KMS-11 (cell line): ENCODE data around the gene ATRN.

Experiments used
- H2AFZ ChIP-seq: fragments of 200-600 bp; sonication (generic); 2 replicates; pipeline ENCODE4 v1.6.1; 2016; ENCODE audit warnings: antibody characterized with exemption, mixed run types, low read depth
- H3K27ac ChIP-seq: fragments of 200-600 bp; sonication (generic); 2 replicates; pipeline ENCODE4 v1.6.1; 2016; ENCODE audit warnings: mild to moderate bottlenecking, mixed run types
- H3K27me3 ChIP-seq: fragments of 200-600 bp; sonication (generic); 2 replicates; pipeline ENCODE4 v1.6.1; 2017; ENCODE audit warnings: mild to moderate bottlenecking, low read depth, mixed run types, moderate library complexity; ENCODE audit not compliant: insufficient read depth
- H3K36me3 ChIP-seq: fragments of 200-600 bp; sonication (generic); 2 replicates; pipeline ENCODE4 v1.6.1; 2017; ENCODE audit warnings: mild to moderate bottlenecking, mixed run types; ENCODE audit not compliant: insufficient read depth
- H3K4me1 ChIP-seq: fragments of 200-600 bp; sonication (generic); 2 replicates; pipeline ENCODE4 v1.6.1; 2016; ENCODE audit warnings: mild to moderate bottlenecking, low read depth, mixed run types; ENCODE audit not compliant: poor library complexity, severe bottlenecking
- H3K4me2 ChIP-seq: fragments of 200-600 bp; sonication (generic); 2 replicates; pipeline ENCODE4 v1.7.0; 2016; ENCODE audit warnings: mild to moderate bottlenecking, mixed run types
- H3K4me3 ChIP-seq: fragments of 200-600 bp; sonication (generic); IDR thresholded peaks from 2 replicates; pipeline ENCODE4 v1.6.1; 2017; ENCODE audit warnings: low read depth, low read length, mixed read lengths; ENCODE audit not compliant: insufficient read depth
- H3K79me2 ChIP-seq: fragments of 200-600 bp; sonication (generic); 2 replicates; pipeline ENCODE4 v1.6.1; 2016; ENCODE audit warnings: low read depth, mixed run types; ENCODE audit not compliant: insufficient read depth
- H3K9ac ChIP-seq: fragments of 200-600 bp; sonication (generic); 2 replicates; pipeline ENCODE4 v1.6.1; 2016; ENCODE audit warnings: mild to moderate bottlenecking, mixed run types
- H4K20me1 ChIP-seq: fragments of 200-600 bp; sonication (generic); 2 replicates; pipeline ENCODE4 v1.6.1; 2016; ENCODE audit warnings: mild to moderate bottlenecking, mixed run types; ENCODE audit not compliant: insufficient read depth
- CTCF ChIP-seq: fragments of 200-600 bp; sonication (generic); conservative IDR thresholded peaks from 2 replicates; pipeline ENCODE4 v1.6.1; 2017; ENCODE audit warnings: low read depth, mild to moderate bottlenecking, antibody characterized with exemption, low read length, moderate library complexity, mixed read lengths

Gene ATRN

GRCh38 chr20:3577366-3577765 lies 106.5 kb downstream of the ATRN start:
- no peaks in the 10 kb centered on the region for H3K36me3 ChIP-seq
- no peak for TF ChIP-seq CTCF
- no peaks in the 10 kb centered on the region for H3K4me1 ChIP-seq
- no peak overlapping the region for H3K4me2 ChIP-seq
- H3K27me3 ChIP-seq: no peaks in the 10 kb centered on the region
- H3K9ac ChIP-seq: no peak overlapping the region
- H3K27ac ChIP-seq: no peak overlapping the region
- no peak overlapping the region for H3K4me3 ChIP-seq
- no peak overlapping the region for H2AFZ ChIP-seq
- H3K79me2 ChIP-seq: no peaks in the 10 kb centered on the region
- H4K20me1 ChIP-seq: no peaks in the 10 kb centered on the region

GRCh38 chr20:3580412-3580811 lies 109.6 kb downstream of the ATRN start:
- no peak for TF ChIP-seq CTCF

GRCh38 chr20:3583765-3584164 lies 112.9 kb downstream of the ATRN start:
- no peak for TF ChIP-seq CTCF
- Histone ChIP-seq H3K4me3 (no peak overlapping the region), H3K27ac (no peak overlapping the region), H3K36me3 (no peaks in the 10 kb centered on the region), H3K79me2 (no peaks in the 10 kb centered on the region), H3K27me3 (no peaks in the 10 kb centered on the region), H4K20me1 (no peaks in the 10 kb centered on the region), H3K4me1 (no peaks in the 10 kb centered on the region), H3K9ac (no peak overlapping the region), H2AFZ (no peak overlapping the region), H3K4me2 (no peak overlapping the region)

More at GRCh38 chr20:3580412-3580811, 109.6 kb downstream of the ATRN start:
- Histone ChIP-seq H3K27ac (no peak overlapping the region), H3K79me2 (no peaks in the 10 kb centered on the region), H3K4me2 (no peak overlapping the region), H2AFZ (no peak overlapping the region), H3K4me1 (no peaks in the 10 kb centered on the region), H3K4me3 (no peak overlapping the region), H3K36me3 (no peaks in the 10 kb centered on the region), H4K20me1 (no peaks in the 10 kb centered on the region), H3K9ac (no peak overlapping the region), H3K27me3 (no peaks in the 10 kb centered on the region)

- Histone ChIP-seq H3K9ac (no peak overlapping the region), H3K79me2 (no peaks in the 10 kb centered on the region), H3K4me1 (no peaks in the 10 kb centered on the region), H3K4me2 (no peak overlapping the region), H3K27me3 (no peaks in the 10 kb centered on the region), H3K36me3 (no peaks in the 10 kb centered on the region), H4K20me1 (no peaks in the 10 kb centered on the region), H3K4me3 (no peak overlapping the region), H3K27ac (no peak overlapping the region), H2AFZ (no peak overlapping the region)
- TF ChIP-seq CTCF: no peak
Observed at GRCh38 chr20:3586093-3586492, 115.3 kb downstream of the ATRN start.
